H9 (cell line): Measurements from ENCODE around the gene INTS13. TPM values are rescaled to one million over a fixed set of nuclear protein-coding genes. Genes with fewer than 3 reads are reported as not detected.

ENCODE experiments used
- DNase-seq: peaks from one replicate; pipeline ENCODE4 v3.0.0-alpha.2; 2017
- H2AFZ ChIP-seq: one replicate; pipeline ENCODE4 v1.6.1; 2013; ENCODE audit warnings: mild to moderate bottlenecking, low read length, control low read depth, moderate library complexity
- H2AK5ac ChIP-seq: 2 replicates; pipeline ENCODE4 v1.6.1; 2013; ENCODE audit warnings: low read length, control low read depth, mixed read lengths; ENCODE audit not compliant: insufficient read length
- H2BK120ac ChIP-seq: one replicate; pipeline ENCODE4 v1.6.1; 2013; ENCODE audit warnings: low read depth, mild to moderate bottlenecking, low read length, control low read depth, inconsistent platforms; ENCODE audit not compliant: poor library complexity, severe bottlenecking
- H2BK12ac ChIP-seq: 2 replicates; pipeline ENCODE4 v1.6.1; 2013; ENCODE audit warnings: low read length, control low read depth, mixed read lengths, low read depth; ENCODE audit not compliant: insufficient read length
- H2BK15ac ChIP-seq: 2 replicates; pipeline ENCODE4 v1.6.1; 2013; ENCODE audit warnings: low read depth, low read length, control low read depth
- H2BK20ac ChIP-seq: one replicate; pipeline ENCODE4 v1.6.1; 2013; ENCODE audit warnings: low read depth, mild to moderate bottlenecking, low read length, control low read depth, inconsistent platforms; ENCODE audit not compliant: poor library complexity, severe bottlenecking
- H2BK5ac ChIP-seq: 2 replicates; pipeline ENCODE4 v1.6.1; 2013; ENCODE audit warnings: low read length, control low read depth, mixed read lengths; ENCODE audit not compliant: insufficient read length
- H3K14ac ChIP-seq: 2 replicates; pipeline ENCODE4 v1.6.1; 2013; ENCODE audit warnings: low read length, control low read depth; ENCODE audit not compliant: insufficient read depth
- H3K18ac ChIP-seq: 2 replicates; pipeline ENCODE4 v1.6.1; 2013; ENCODE audit warnings: low read depth, mild to moderate bottlenecking, mixed read lengths, low read length, control low read depth; ENCODE audit not compliant: insufficient read length
- H3K23ac ChIP-seq: 2 replicates; pipeline ENCODE4 v1.6.1; 2013; ENCODE audit warnings: low read length, control low read depth, mixed read lengths, low read depth; ENCODE audit not compliant: insufficient read length
- H3K23me2 ChIP-seq: 2 replicates; pipeline ENCODE4 v1.6.1; 2013; ENCODE audit warnings: low read depth, mild to moderate bottlenecking, mixed read lengths, low read length, control low read depth; ENCODE audit not compliant: insufficient read length, poor library complexity, severe bottlenecking
- H3K27ac ChIP-seq: 2 replicates; pipeline ENCODE4 v1.5.1; 2013; ENCODE audit warnings: low read length, control low read depth, mixed read lengths, low read depth; ENCODE audit not compliant: insufficient read length
- H3K27me3 ChIP-seq: 2 replicates; pipeline ENCODE4 v1.6.1; 2013; ENCODE audit warnings: low read length, control low read depth, inconsistent platforms; ENCODE audit not compliant: insufficient read depth
- H3K4ac ChIP-seq: 2 replicates; pipeline ENCODE4 v1.6.1; 2013; ENCODE audit warnings: low read depth, mild to moderate bottlenecking, control low read depth, inconsistent platforms, low read length, moderate library complexity
- H3K4me1 ChIP-seq: 2 replicates; pipeline ENCODE4 v1.6.1; 2013; ENCODE audit warnings: low read length, control low read depth, inconsistent platforms; ENCODE audit not compliant: insufficient read depth
- H3K4me2 ChIP-seq: 2 replicates; pipeline ENCODE4 v1.6.1; 2013; ENCODE audit warnings: low read length, control low read depth, mixed read lengths; ENCODE audit not compliant: insufficient read length, insufficient read depth
- H3K56ac ChIP-seq: 2 replicates; pipeline ENCODE4 v1.6.1; 2013; ENCODE audit warnings: low read depth, mild to moderate bottlenecking, mixed read lengths, low read length, control low read depth; ENCODE audit not compliant: insufficient read length
- H3K79me1 ChIP-seq: 2 replicates; pipeline ENCODE4 v1.6.1; 2013; ENCODE audit warnings: low read depth, mild to moderate bottlenecking, moderate library complexity, low read length, control low read depth, inconsistent platforms; ENCODE audit not compliant: insufficient read depth, poor library complexity, severe bottlenecking
- H3K79me2 ChIP-seq: 2 replicates; pipeline ENCODE4 v1.6.1; 2013; ENCODE audit warnings: low read length, control low read depth, inconsistent platforms; ENCODE audit not compliant: insufficient read depth
- H3K9ac ChIP-seq: 2 replicates; pipeline ENCODE4 v1.6.1; 2013; ENCODE audit warnings: low read length, control low read depth, mixed read lengths; ENCODE audit not compliant: insufficient read length; ENCODE audit errors: extremely low read depth
- H3K9me3 ChIP-seq: one replicate; pipeline ENCODE4 v1.6.1; 2013; ENCODE audit warnings: low read depth, low read length, inconsistent platforms; ENCODE audit not compliant: control insufficient read depth
- H3T11ph ChIP-seq: one replicate; pipeline ENCODE4 v1.6.1; 2013; ENCODE audit warnings: mild to moderate bottlenecking, low read length, control low read depth, inconsistent platforms
- H4K20me1 ChIP-seq: one replicate; pipeline ENCODE4 v1.6.1; 2013; ENCODE audit not compliant: control insufficient read depth, insufficient read length, insufficient read depth
- H4K5ac ChIP-seq: 2 replicates; pipeline ENCODE4 v1.6.1; 2013; ENCODE audit warnings: low read depth, mild to moderate bottlenecking, mixed read lengths, low read length, control low read depth; ENCODE audit not compliant: insufficient read length
- H4K8ac ChIP-seq: replicated peaks from 2 replicates; pipeline ENCODE4 v1.6.1; 2013; ENCODE audit warnings: low read length, control low read depth, mixed read lengths, low read depth; ENCODE audit not compliant: insufficient read length
- H4K91ac ChIP-seq: 2 replicates; pipeline ENCODE4 v1.6.1; 2013; ENCODE audit warnings: low read depth, mild to moderate bottlenecking, moderate library complexity, mixed read lengths, low read length, control low read depth; ENCODE audit not compliant: insufficient read length
- H3K27ac Mint-ChIP-seq, 3 experiments: 2 replicates in 2 of 3; 3 replicates in 1 of 3; pipeline ENCODE4 v1.8.0; 2020 to 2021; ENCODE audit warnings: mixed read lengths in 3 of 3, mild to moderate bottlenecking in 1 of 3, moderate library complexity in 1 of 3
- H3K27me3 Mint-ChIP-seq: 2 replicates; pipeline ENCODE4 v1.8.0; 2021; ENCODE audit warnings: low read depth, mild to moderate bottlenecking, moderate library complexity, mixed read lengths
- H3K36me3 Mint-ChIP-seq, 3 experiments: 2 replicates in 2 of 3; 3 replicates in 1 of 3; pipeline ENCODE4 v1.8.0; 2020 to 2021; ENCODE audit warnings: low read depth in 3 of 3, mixed read lengths in 3 of 3; ENCODE audit not compliant: insufficient read depth in 1 of 3
- H3K4me1 Mint-ChIP-seq, 2 experiments: 2 replicates each; pipeline ENCODE4 v1.8.0; 2020; ENCODE audit warnings: mixed read lengths in 2 of 2
- H3K4me3 Mint-ChIP-seq, 2 experiments: 2 replicates in 1 of 2; 3 replicates in 1 of 2; pipeline ENCODE4 v1.8.0; 2020 to 2021; ENCODE audit warnings: mild to moderate bottlenecking in 2 of 2, mixed read lengths in 2 of 2, moderate library complexity in 1 of 2
- H3K9me3 Mint-ChIP-seq, 2 experiments: 2 replicates in 1 of 2; 3 replicates in 1 of 2; pipeline ENCODE4 v1.8.0; 2020; ENCODE audit warnings: mild to moderate bottlenecking in 2 of 2, mixed read lengths in 2 of 2, moderate library complexity in 1 of 2
- WGBS: extraction: QIAGEN DNeasy Blood & Tissue Kit; methylation state at CpG from one replicate; pipeline ENCODE4 v1.1.7; 2013; ENCODE audit warnings: missing lambda C conversion rate, low lambda C conversion rate, mixed read lengths; ENCODE audit not compliant: insufficient read length; ENCODE audit errors: extremely low coverage; 5-methylcytosine and 5-hydroxymethylcytosine counted together
- total RNA-seq: library from RNA; stranded (reverse); gene quantifications from 2 replicates; pipeline ENCODE4 v1.2.1, GENCODE V29; 2021
- TF ChIP-seq, protein P1 (sequence below): fragments of 200-600 bp; sonication (generic); conservative IDR thresholded peaks from 3 replicates; pipeline ENCODE4 v1.8.0; 2021; ENCODE audit warnings: antibody characterized with exemption, mild to moderate bottlenecking

The INTS13 gene
- total RNA-seq, 1 experiment from 2014 or later = 39.1 TPM

GRCh38 chr12:26976687-26977086 lies 38.9 kb upstream of the INTS13 start:
- H2AK5ac ChIP-seq = no peak overlapping the region
- WGBS = no CpG with 5 or more reads among the region's 2 CpGs
- H3K4ac ChIP-seq = no peak overlapping the region
- H3K4me1 ChIP-seq = no peaks in the 10 kb centered on the region
- H2BK120ac ChIP-seq = no peak overlapping the region
- no peak overlapping the region for H4K8ac ChIP-seq
- no peak overlapping the region for H3K18ac ChIP-seq
- no peak overlapping the region for H4K5ac ChIP-seq
- H2BK5ac ChIP-seq = no peak overlapping the region
- no peak overlapping the region for H3K9ac ChIP-seq
- H3K27me3 ChIP-seq = no peaks in the 10 kb centered on the region
- Mint-ChIP-seq H3K4me1 (no peaks in the 10 kb centered on the region), H3K27ac (peak overlapping the region in 1 of 3 experiments; percentile 58; a peak in 1 of 7 replicates), H3K4me3 (no peak overlapping the region), H3K9me3 (no peaks in the 10 kb centered on the region), H3K27me3 (no peaks in the 10 kb centered on the region), H3K36me3 (peaks cover 0 to 57% (median 22%) of the 10 kb centered on the region in 3 experiments; a peak in 5 of 7 replicates)
- H3K23ac ChIP-seq = no peak overlapping the region
- no peak overlapping the region for H4K91ac ChIP-seq
- no peak overlapping the region for H3K4me2 ChIP-seq
- no peak overlapping the region for H2BK12ac ChIP-seq
- H3K56ac ChIP-seq = no peak overlapping the region
- H2BK20ac ChIP-seq = no peak overlapping the region
- no peaks in the 10 kb centered on the region for H4K20me1 ChIP-seq
- no peak overlapping the region for H3K14ac ChIP-seq
- H3K79me1 ChIP-seq = peaks cover 4% of the 10 kb centered on the region
- no peak overlapping the region for H2BK15ac ChIP-seq
- H2AFZ ChIP-seq = no peak overlapping the region
- no peak overlapping the region for H3T11ph ChIP-seq
- H3K79me2 ChIP-seq = no peaks in the 10 kb centered on the region
- H3K27ac ChIP-seq = no peak overlapping the region
- no peaks in the 10 kb centered on the region for H3K9me3 ChIP-seq
- no peak for DNase-seq
- TF ChIP-seq, protein P1, sequence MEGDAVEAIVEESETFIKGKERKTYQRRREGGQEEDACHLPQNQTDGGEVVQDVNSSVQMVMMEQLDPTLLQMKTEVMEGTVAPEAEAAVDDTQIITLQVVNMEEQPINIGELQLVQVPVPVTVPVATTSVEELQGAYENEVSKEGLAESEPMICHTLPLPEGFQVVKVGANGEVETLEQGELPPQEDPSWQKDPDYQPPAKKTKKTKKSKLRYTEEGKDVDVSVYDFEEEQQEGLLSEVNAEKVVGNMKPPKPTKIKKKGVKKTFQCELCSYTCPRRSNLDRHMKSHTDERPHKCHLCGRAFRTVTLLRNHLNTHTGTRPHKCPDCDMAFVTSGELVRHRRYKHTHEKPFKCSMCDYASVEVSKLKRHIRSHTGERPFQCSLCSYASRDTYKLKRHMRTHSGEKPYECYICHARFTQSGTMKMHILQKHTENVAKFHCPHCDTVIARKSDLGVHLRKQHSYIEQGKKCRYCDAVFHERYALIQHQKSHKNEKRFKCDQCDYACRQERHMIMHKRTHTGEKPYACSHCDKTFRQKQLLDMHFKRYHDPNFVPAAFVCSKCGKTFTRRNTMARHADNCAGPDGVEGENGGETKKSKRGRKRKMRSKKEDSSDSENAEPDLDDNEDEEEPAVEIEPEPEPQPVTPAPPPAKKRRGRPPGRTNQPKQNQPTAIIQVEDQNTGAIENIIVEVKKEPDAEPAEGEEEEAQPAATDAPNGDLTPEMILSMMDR = no peak
- H3K23me2 ChIP-seq = no peaks in the 10 kb centered on the region
